ENCODE results near the gene CYP17A1.

DNA sequence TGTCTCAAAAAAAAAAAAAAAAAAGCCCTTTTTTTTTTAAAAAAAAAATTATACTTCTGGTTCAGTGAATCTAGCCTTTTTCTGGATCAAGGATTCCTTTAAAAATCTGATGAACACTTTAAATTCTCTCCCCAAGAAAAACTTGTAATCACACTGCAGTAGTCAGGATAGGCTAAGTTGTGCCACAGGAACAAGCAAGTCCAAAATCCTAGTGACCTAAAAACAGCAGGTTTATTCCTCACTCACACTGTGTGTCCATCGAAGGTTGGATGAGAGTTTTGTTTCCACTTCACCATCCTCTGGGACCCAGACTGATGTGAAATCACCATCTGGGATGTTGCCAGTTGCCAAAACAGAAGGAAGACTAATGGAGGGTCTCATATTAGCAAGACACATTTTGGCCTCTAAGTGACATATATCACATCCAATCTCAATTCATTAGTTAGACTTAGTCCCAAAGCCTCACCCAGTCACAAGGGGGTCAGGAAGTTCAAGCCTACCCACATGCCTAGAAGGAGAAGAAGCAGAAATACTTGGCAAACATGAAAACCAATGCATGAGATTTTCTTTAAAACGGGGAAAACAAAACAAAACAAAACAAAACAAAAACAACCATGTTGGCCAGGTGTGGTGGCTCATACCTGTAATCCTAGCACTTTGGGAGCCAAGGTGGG lies 32.7 kb downstream of the CYP17A1 start:
- TF ChIP-seq, protein P1, sequence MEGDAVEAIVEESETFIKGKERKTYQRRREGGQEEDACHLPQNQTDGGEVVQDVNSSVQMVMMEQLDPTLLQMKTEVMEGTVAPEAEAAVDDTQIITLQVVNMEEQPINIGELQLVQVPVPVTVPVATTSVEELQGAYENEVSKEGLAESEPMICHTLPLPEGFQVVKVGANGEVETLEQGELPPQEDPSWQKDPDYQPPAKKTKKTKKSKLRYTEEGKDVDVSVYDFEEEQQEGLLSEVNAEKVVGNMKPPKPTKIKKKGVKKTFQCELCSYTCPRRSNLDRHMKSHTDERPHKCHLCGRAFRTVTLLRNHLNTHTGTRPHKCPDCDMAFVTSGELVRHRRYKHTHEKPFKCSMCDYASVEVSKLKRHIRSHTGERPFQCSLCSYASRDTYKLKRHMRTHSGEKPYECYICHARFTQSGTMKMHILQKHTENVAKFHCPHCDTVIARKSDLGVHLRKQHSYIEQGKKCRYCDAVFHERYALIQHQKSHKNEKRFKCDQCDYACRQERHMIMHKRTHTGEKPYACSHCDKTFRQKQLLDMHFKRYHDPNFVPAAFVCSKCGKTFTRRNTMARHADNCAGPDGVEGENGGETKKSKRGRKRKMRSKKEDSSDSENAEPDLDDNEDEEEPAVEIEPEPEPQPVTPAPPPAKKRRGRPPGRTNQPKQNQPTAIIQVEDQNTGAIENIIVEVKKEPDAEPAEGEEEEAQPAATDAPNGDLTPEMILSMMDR (IDR thresholded peaks at IDR 0.05): no peak
- TF ChIP-seq POLR2A (IDR thresholded peaks at IDR 0.05): no peak

Data from breast epithelium (tissue), 3 donors.